Caco-2 (cell line): ENCODE results near the gene OR51B4. TPM values are rescaled to one million over a fixed set of nuclear protein-coding genes. Genes with fewer than 3 reads are reported as not detected.

Experiments used
- BruUV-seq: library from RNA; stranded (reverse); fragments of 400-500 nt; replicated peaks from 2 replicates; lab custom pipeline; 2021; lab: Mats Ljungman, UMichigan
- CTCF ChIA-PET: fragments of 300-600 bp; sonication (Branson Sonifier 250); formaldehyde crosslinking; loops from one replicate; lab custom pipeline; 2022; ENCODE audit warnings: antibody characterized with exemption; lab: Charles Lee
- POLR2A ChIA-PET: fragments of 300-600 bp; sonication (Branson Sonifier 250); formaldehyde crosslinking; loops from one replicate; lab custom pipeline; 2022; ENCODE audit warnings: antibody characterized with exemption; lab: Charles Lee
- DNase-seq, 2 experiments: peaks; one replicate each; pipeline versions ENCODE4 v3.0.0 to v3.0.0-alpha.2; 2020 to 2022
- H3K27me3 ChIP-seq: replicated peaks from 2 replicates; pipeline ENCODE4 v1.6.0; 2011; ENCODE audit warnings: low read length; ENCODE audit not compliant: control insufficient read depth, insufficient read depth
- H3K36me3 ChIP-seq: 2 replicates; pipeline ENCODE4 v1.5.1; 2011; ENCODE audit warnings: low read length; ENCODE audit not compliant: control insufficient read depth, insufficient read depth
- H3K4me1 ChIP-seq: fragments of 250-450 bp; sonication (Bioruptor Pico); 2 replicates; pipeline ENCODE4 v1.5.1; 2020; ENCODE audit warnings: mild to moderate bottlenecking
- H3K4me3 ChIP-seq: 2 replicates; pipeline ENCODE4 v1.5.1; 2011; ENCODE audit warnings: low read depth, mild to moderate bottlenecking, control low read depth, low read length
- H3K9me3 ChIP-seq: fragments of 250-450 bp; sonication (Bioruptor Pico); 2 replicates; pipeline ENCODE4 v1.5.1; 2020; ENCODE audit warnings: mild to moderate bottlenecking, moderate library complexity
- H3K27ac Mint-ChIP-seq: one replicate; pipeline ENCODE4 v1.8.0; 2022; ENCODE audit warnings: mixed read lengths; ENCODE audit not compliant: unreplicated experiment
- H3K27me3 Mint-ChIP-seq: one replicate; pipeline ENCODE4 v1.8.0; 2022; ENCODE audit warnings: mixed read lengths; ENCODE audit not compliant: insufficient read depth, unreplicated experiment
- H3K36me3 Mint-ChIP-seq: one replicate; pipeline ENCODE4 v1.8.0; 2022; ENCODE audit warnings: mild to moderate bottlenecking, mixed read lengths; ENCODE audit not compliant: insufficient read depth, unreplicated experiment
- H3K4me1 Mint-ChIP-seq: one replicate; pipeline ENCODE4 v1.8.0; 2022; ENCODE audit warnings: low read depth, mixed read lengths; ENCODE audit not compliant: unreplicated experiment
- H3K4me3 Mint-ChIP-seq: one replicate; pipeline ENCODE4 v1.8.0; 2022; ENCODE audit warnings: mild to moderate bottlenecking, moderate library complexity, mixed read lengths; ENCODE audit not compliant: unreplicated experiment
- H3K9me3 Mint-ChIP-seq: one replicate; pipeline ENCODE4 v1.8.0; 2022; ENCODE audit warnings: mixed read lengths; ENCODE audit not compliant: unreplicated experiment
- intact Hi-C: fragments of 100-400 bp; cut with micrococcal nuclease; formaldehyde crosslinking; loops from one replicate; pipeline ENCODE4 v1.10.0; 2022; ENCODE audit not compliant: unreplicated experiment
- total RNA-seq: library from RNA; stranded (reverse); gene quantifications from 2 replicates; pipeline ENCODE4 v1.2.3, GENCODE V29; 2022
- TF ChIP-seq, protein P1 (sequence below), 2 experiments: fragments of 200-600 bp in 1 of 2; IDR thresholded peaks; 1 replicate in 1 of 2; 2 replicates in 1 of 2; pipeline versions ENCODE4 v1.5.1 to v1.8.0; 2011 to 2022; ENCODE audit warnings: antibody characterized with exemption in 1 of 2, control low read depth in 1 of 2, inconsistent platforms in 1 of 2, low read depth in 1 of 2, low read length in 1 of 2, mild to moderate bottlenecking in 1 of 2, moderate library complexity in 1 of 2; ENCODE audit not compliant: insufficient read depth in 1 of 2, severe bottlenecking in 1 of 2, unreplicated experiment in 1 of 2

Gene OR51B4
- total RNA-seq, 1 experiment from 2014 or later = not detected

DNA sequence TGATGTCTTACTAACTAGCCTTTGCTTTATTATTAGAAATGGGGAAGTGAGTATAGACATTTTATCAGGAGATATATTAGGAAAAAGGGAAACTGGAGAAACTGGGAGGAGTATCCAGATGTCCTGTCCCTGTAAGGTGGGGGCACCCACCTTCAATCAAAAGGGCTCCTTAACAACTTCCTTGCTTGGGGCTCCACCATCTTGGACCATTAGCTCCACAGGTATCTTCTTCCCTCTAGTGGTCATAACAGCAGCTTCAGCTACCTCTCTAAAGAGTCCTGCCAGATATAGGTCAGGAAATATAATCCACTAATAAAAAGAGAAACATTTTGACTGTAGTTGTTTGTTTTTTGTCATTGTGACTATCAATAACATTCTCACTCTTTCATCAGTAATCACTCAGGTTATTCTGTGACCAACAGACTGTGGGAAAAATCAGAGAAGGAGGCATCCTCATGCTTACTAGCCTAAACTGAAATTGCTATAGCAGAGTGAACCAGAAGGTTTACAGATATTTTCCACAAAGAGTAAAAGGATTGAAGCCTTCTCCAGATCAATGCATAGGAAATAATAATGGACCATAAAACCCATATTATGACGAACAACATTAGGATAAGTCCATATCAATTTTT is 10.4 kb downstream of the OR51B4 start:
- H3K36me3 ChIP-seq = no peaks in the 10 kb centered on the region
- Mint-ChIP-seq H3K36me3 (no peaks in the 10 kb centered on the region), H3K4me3 (no peak overlapping the region), H3K9me3 (no peaks in the 10 kb centered on the region), H3K4me1 (no peaks in the 10 kb centered on the region), H3K27ac (no peak overlapping the region), H3K27me3 (peaks cover 2% of the 10 kb centered on the region)
- BruUV-seq = no TSS peak
- ChIA-PET CTCF (interaction anchor here (1.0 kb wide), 1 partner anchor 10 kb away, joined by 3 read pairs; no protein-coding TSS in a partner anchor), POLR2A (interaction anchor here (0.5 kb wide), 1 partner anchor 124 kb away, joined by 3 read pairs; no protein-coding TSS in a partner anchor)
- intact Hi-C loops = loop anchor here (1.0 kb wide), 2 partner anchors 86 to 167 kb away; no protein-coding TSS in a partner anchor
- TF ChIP-seq, protein P1, sequence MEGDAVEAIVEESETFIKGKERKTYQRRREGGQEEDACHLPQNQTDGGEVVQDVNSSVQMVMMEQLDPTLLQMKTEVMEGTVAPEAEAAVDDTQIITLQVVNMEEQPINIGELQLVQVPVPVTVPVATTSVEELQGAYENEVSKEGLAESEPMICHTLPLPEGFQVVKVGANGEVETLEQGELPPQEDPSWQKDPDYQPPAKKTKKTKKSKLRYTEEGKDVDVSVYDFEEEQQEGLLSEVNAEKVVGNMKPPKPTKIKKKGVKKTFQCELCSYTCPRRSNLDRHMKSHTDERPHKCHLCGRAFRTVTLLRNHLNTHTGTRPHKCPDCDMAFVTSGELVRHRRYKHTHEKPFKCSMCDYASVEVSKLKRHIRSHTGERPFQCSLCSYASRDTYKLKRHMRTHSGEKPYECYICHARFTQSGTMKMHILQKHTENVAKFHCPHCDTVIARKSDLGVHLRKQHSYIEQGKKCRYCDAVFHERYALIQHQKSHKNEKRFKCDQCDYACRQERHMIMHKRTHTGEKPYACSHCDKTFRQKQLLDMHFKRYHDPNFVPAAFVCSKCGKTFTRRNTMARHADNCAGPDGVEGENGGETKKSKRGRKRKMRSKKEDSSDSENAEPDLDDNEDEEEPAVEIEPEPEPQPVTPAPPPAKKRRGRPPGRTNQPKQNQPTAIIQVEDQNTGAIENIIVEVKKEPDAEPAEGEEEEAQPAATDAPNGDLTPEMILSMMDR (IDR thresholded peaks at IDR 0.05; ENCODE audit: insufficient read depth in 1 of 2, low read depth in 1 of 2, low read length in 1 of 2, severe bottlenecking in 1 of 2, unreplicated experiment in 1 of 2) = peak; percentile 55 to 71
- peak in 1 of 2 experiments; percentile 17 for DNase-seq
- H3K4me1 ChIP-seq = no peaks in the 10 kb centered on the region
- H3K9me3 ChIP-seq = no peaks in the 10 kb centered on the region
- no peaks in the 10 kb centered on the region for H3K27me3 ChIP-seq
- no peak overlapping the region for H3K4me3 ChIP-seq

GRCh38 chr11:5290106-5290505 is 11.6 kb downstream of the OR51B4 start:
- intact Hi-C loops = no loop called here
- ChIA-PET POLR2A (no interaction called here), CTCF (no interaction called here)
- H3K27me3 ChIP-seq = no peaks in the 10 kb centered on the region
- no TSS peak for BruUV-seq
- H3K4me3 Mint-ChIP-seq = no peak overlapping the region
- no peaks in the 10 kb centered on the region for H3K36me3 Mint-ChIP-seq
- H3K27me3 Mint-ChIP-seq = no peaks in the 10 kb centered on the region
- H3K9me3 Mint-ChIP-seq = no peaks in the 10 kb centered on the region
- no peaks in the 10 kb centered on the region for H3K9me3 ChIP-seq
- H3K4me3 ChIP-seq = no peak overlapping the region
- H3K27ac Mint-ChIP-seq = no peak overlapping the region
- no peak for DNase-seq
- H3K4me1 Mint-ChIP-seq = no peaks in the 10 kb centered on the region
- no peaks in the 10 kb centered on the region for H3K36me3 ChIP-seq
- TF ChIP-seq, protein P1 (IDR thresholded peaks at IDR 0.05; ENCODE audit: insufficient read depth in 1 of 2, low read depth in 1 of 2, low read length in 1 of 2, severe bottlenecking in 1 of 2, unreplicated experiment in 1 of 2) = no peak
- H3K4me1 ChIP-seq = no peaks in the 10 kb centered on the region

GRCh38 chr11:5289696-5290095 is 12.1 kb downstream of the OR51B4 start:
- DNase-seq = no peak
- H3K27me3 Mint-ChIP-seq = no peaks in the 10 kb centered on the region
- no peaks in the 10 kb centered on the region for H3K4me1 Mint-ChIP-seq
- intact Hi-C loops = no loop called here
- no peak overlapping the region for H3K4me3 Mint-ChIP-seq
- H3K9me3 ChIP-seq = no peaks in the 10 kb centered on the region
- H3K9me3 Mint-ChIP-seq = no peaks in the 10 kb centered on the region
- POLR2A ChIA-PET = no interaction called here
- H3K36me3 Mint-ChIP-seq = no peaks in the 10 kb centered on the region
- no peak overlapping the region for H3K4me3 ChIP-seq
- no TSS peak for BruUV-seq
- H3K36me3 ChIP-seq = no peaks in the 10 kb centered on the region
- no peaks in the 10 kb centered on the region for H3K4me1 ChIP-seq
- CTCF ChIA-PET = no interaction called here
- H3K27ac Mint-ChIP-seq = no peak overlapping the region
- TF ChIP-seq, protein P1 (IDR thresholded peaks at IDR 0.05; ENCODE audit: insufficient read depth in 1 of 2, low read depth in 1 of 2, low read length in 1 of 2, severe bottlenecking in 1 of 2, unreplicated experiment in 1 of 2) = no peak
- H3K27me3 ChIP-seq = no peaks in the 10 kb centered on the region
